Prostate gland (tissue), 2 donors: ENCODE data around the gene SYNE1. TPM values are rescaled to one million over a fixed set of nuclear protein-coding genes. Genes with fewer than 3 reads are reported as not detected.
A peak's percentile ranks its signal among the peaks of the same experiment; 100 is the strongest.
"Not testable (repeated sequence)": the region's sequence is repeated elsewhere in the genome, so short reads cannot be mapped to it uniquely, and the experiment has no call there.

Source experiments
- DNase-seq: peaks from one replicate; pipeline ENCODE4 v3.0.0-alpha.2; 2019; ENCODE audit warnings: low spot score
- H3K27ac ChIP-seq, 2 donors: fragments of 200-600 bp; sonication (generic); 2 replicates each; pipeline ENCODE4 v1.5.1; 2017 to 2019
- H3K27me3 ChIP-seq: fragments of 200-600 bp; sonication (generic); replicated peaks from 2 replicates; pipeline ENCODE4 v1.5.1; 2019; ENCODE audit not compliant: insufficient read depth
- H3K36me3 ChIP-seq, 2 donors: fragments of 200-600 bp; sonication (generic); 1 replicate in 1 of 2; 2 replicates in 1 of 2; pipeline versions ENCODE4 v1.5.1 to v1.8.1; 2017 to 2019
- H3K4me1 ChIP-seq: fragments of 200-600 bp; sonication (generic); replicated peaks from 2 replicates; pipeline ENCODE4 v1.5.1; 2019
- H3K4me3 ChIP-seq, 2 donors: fragments of 200-600 bp; sonication (generic); 2 replicates each; pipeline ENCODE4 v1.5.1; 2017 to 2019
- H3K9me3 ChIP-seq: fragments of 200-600 bp; sonication (generic); 2 replicates; pipeline ENCODE4 v1.5.1; 2017
- CTCF ChIP-seq, 4 experiments: fragments of 200-600 bp in 2 of 4; fragments of 450-650 bp in 2 of 4; sonication (generic) in 2 of 4; IDR thresholded peaks; 1 replicate in 3 of 4; 2 replicates in 1 of 4; pipeline ENCODE4 v1.5.1; 2016 to 2019; ENCODE audit warnings: antibody characterized with exemption in 4 of 4, mild to moderate bottlenecking in 2 of 4, moderate library complexity in 2 of 4
- POLR2A ChIP-seq: fragments of 450-650 bp; IDR thresholded peaks from one replicate; pipeline ENCODE4 v1.6.1; 2016; ENCODE audit warnings: antibody characterized with exemption, mild to moderate bottlenecking
- POLR2AphosphoS5 ChIP-seq: sonication (generic); formaldehyde crosslinking; IDR thresholded peaks from one replicate; pipeline ENCODE4 v1.6.1; 2017; ENCODE audit warnings: antibody characterized with exemption
- WGBS: methylation state at CpG from one replicate; pipeline ENCODE4 v1.1.5; 2018; 5-methylcytosine and 5-hydroxymethylcytosine counted together
- intact Hi-C: fragments of 100-400 bp; cut with DNase I; formaldehyde crosslinking; loops from one replicate; pipeline ENCODE4 v1.14.2; 2022
- total RNA-seq, 2 donors: library from RNA; depleted of rRNA; stranded (reverse); fragments of >200 nt; gene quantifications; one replicate each; pipeline ENCODE4 v1.1.0, GENCODE V29; 2016

The SYNE1 gene
- total RNA-seq, 2 donors from 2014 or later, result 36.5 to 154 TPM

- Histone ChIP-seq H3K4me1 (no peaks in the 10 kb centered on the region), H3K4me3 (no peak overlapping the region), H3K27me3 (no peaks in the 10 kb centered on the region), H3K27ac (no peak overlapping the region), H3K36me3 (no peaks in the 10 kb centered on the region), H3K9me3 (no peaks in the 10 kb centered on the region)
- no peak for DNase-seq
- TF ChIP-seq POLR2A (no peak), CTCF (IDR thresholded peaks at IDR 0.05) (no peak), POLR2AphosphoS5 (peak; percentile 31)
- intact Hi-C loops, result no loop called here
- WGBS, result 56% methylated on average over 2 of the region's 2 CpGs
Measured at GRCh38 chr6:152648105-152648504, 10.9 kb upstream of the SYNE1 start.

GRCh38 chr6:152646732-152647131 lies 9.6 kb upstream of the SYNE1 start:
- H3K4me3 ChIP-seq, H3K27ac ChIP-seq, intact Hi-C loops, H3K9me3 ChIP-seq, DNase-seq, H3K4me1 ChIP-seq, H3K36me3 ChIP-seq, H3K27me3 ChIP-seq: not testable (repeated sequence)
- 31% methylated on average over 4 of the region's 4 CpGs for WGBS

GRCh38 chr6:152642578-152643375 lies 5.6 kb upstream of the SYNE1 start:
- 43% methylated on average over 8 of the region's 8 CpGs for WGBS
- no peaks in the 10 kb centered on the region for H3K9me3 ChIP-seq
- no peak overlapping the region for H3K27ac ChIP-seq
- H3K4me3 ChIP-seq, result no peak overlapping the region
- H3K27me3 ChIP-seq, result no peaks in the 10 kb centered on the region
- TF ChIP-seq POLR2A (no peak), CTCF (IDR thresholded peaks at IDR 0.05) (peak in 3 of 4 experiments; percentile 53 to 68 (median 55))
- DNase-seq, result peak; percentile 74
- H3K4me1 ChIP-seq, result no peaks in the 10 kb centered on the region
- no peaks in the 10 kb centered on the region for H3K36me3 ChIP-seq
- intact Hi-C loops, result loop anchor here (5.0 kb wide), 1 partner anchor 90 kb away; no protein-coding TSS in a partner anchor

- TF ChIP-seq POLR2AphosphoS5 (no peak), POLR2A (no peak), CTCF (IDR thresholded peaks at IDR 0.05) (no peak)
- peak; percentile 8 for DNase-seq
- H3K4me1 ChIP-seq, result no peaks in the 10 kb centered on the region
- no peaks in the 10 kb centered on the region for H3K9me3 ChIP-seq
- peak overlapping the region; percentile 52 to 60 for H3K27ac ChIP-seq
- WGBS, result 1% methylated on average over 48 of the region's 72 CpGs
- H3K4me3 ChIP-seq, result peak overlapping the region; percentile 44
- intact Hi-C loops, result no loop called here
- no peaks in the 10 kb centered on the region for H3K36me3 ChIP-seq
- H3K27me3 ChIP-seq, result no peaks in the 10 kb centered on the region
Measured at GRCh38 chr6:152636609-152637295, 410 bp downstream of the SYNE1 start.

- peak; percentile 4 for DNase-seq
- H3K9me3 ChIP-seq, result no peaks in the 10 kb centered on the region
- no peaks in the 10 kb centered on the region for H3K27me3 ChIP-seq
- 6% methylated on average over 20 of the region's 20 CpGs for WGBS
- no peaks in the 10 kb centered on the region for H3K4me1 ChIP-seq
- peak overlapping the region; percentile 52 to 60 for H3K27ac ChIP-seq
- H3K36me3 ChIP-seq, result no peaks in the 10 kb centered on the region
- TF ChIP-seq POLR2AphosphoS5 (peak; percentile 23), POLR2A (no peak)
- intact Hi-C loops, result no loop called here
- H3K4me3 ChIP-seq, result peak overlapping the region; percentile 44
Measured at GRCh38 chr6:152636021-152636608, 1.0 kb downstream of the SYNE1 start.
